GM12878 (cell line): ENCODE data around the gene GRB10. TPM values are rescaled to one million over a fixed set of nuclear protein-coding genes. Genes with fewer than 3 reads are reported as not detected.

ENCODE experiments used
- ATAC-seq: fragments of 200-7000 bp; cut with Tn5 transposase; 3 replicates; pipeline ENCODE4 v1.9.1; 2020; ENCODE audit warnings: mild to moderate bottlenecking, moderate library complexity
- BruUV-seq: library from RNA; stranded (reverse); fragments of 400-500 nt; replicated peaks from 2 replicates; lab custom pipeline; 2021; lab: Mats Ljungman, UMichigan
- CTCF ChIA-PET: fragments of 300-600 bp; sonication (Branson Sonifier 250); formaldehyde crosslinking; extraction: SDS; loops from one replicate; lab custom pipeline; 2021; ENCODE audit warnings: inconsistent platforms; lab: Yijun Ruan, JAX
- POLR2A ChIA-PET: fragments of 350-600 bp; formaldehyde crosslinking; extraction: SDS; loops from one replicate; lab custom pipeline; 2021; ENCODE audit warnings: inconsistent platforms; lab: Charles Lee
- RAD21 ChIA-PET: fragments of 300-600 bp; sonication (Branson Sonifier 250); formaldehyde crosslinking; loops from one replicate; lab custom pipeline; 2023; ENCODE audit warnings: antibody characterized with exemption; ENCODE audit not compliant: unreplicated experiment; lab: Charles Lee
- SMC1A ChIA-PET: fragments of 300-600 bp; sonication (Branson Sonifier 250); formaldehyde crosslinking; loops from one replicate; lab custom pipeline; 2023; ENCODE audit not compliant: unreplicated experiment, uncharacterized antibody; lab: Charles Lee
- DNase-seq: peaks from one replicate; pipeline ENCODE4 v3.0.0-alpha.2; 2011; ENCODE audit warnings: low read depth, low spot score
- FAIRE-seq: peaks from 3 replicates; lab custom pipeline; 2011; peaks lifted over from hg19 to GRCh38; lab: Jason Lieb, UNC
- H2AFZ ChIP-seq: 2 replicates; pipeline ENCODE4 v1.6.0; 2011; ENCODE audit warnings: low read depth, low read length, control low read depth; ENCODE audit not compliant: control insufficient read depth
- H3K27ac ChIP-seq: 2 replicates; pipeline ENCODE4 v1.5.1; 2011; ENCODE audit warnings: control low read depth; ENCODE audit not compliant: control insufficient read depth, insufficient read depth
- H3K27me3 ChIP-seq, 2 experiments: replicated peaks in 1 of 2; 2 replicates each; pipeline versions ENCODE4 v1.6.0 to v1.6.1; 2011; ENCODE audit warnings: low read length in 1 of 2; ENCODE audit not compliant: control insufficient read depth in 2 of 2, insufficient read depth in 2 of 2
- H3K36me3 ChIP-seq, 2 experiments: 2 replicates each; pipeline ENCODE4 v1.5.1; 2011; ENCODE audit warnings: low read length in 1 of 2; ENCODE audit not compliant: control insufficient read depth in 2 of 2, insufficient read depth in 2 of 2
- H3K4me1 ChIP-seq: 2 replicates; pipeline ENCODE4 v1.6.1; 2011; ENCODE audit warnings: mild to moderate bottlenecking, low read length, moderate library complexity, mixed read lengths; ENCODE audit not compliant: control insufficient read depth, insufficient read depth
- H3K4me2 ChIP-seq: 2 replicates; pipeline ENCODE4 v1.6.0; 2011; ENCODE audit warnings: control low read depth; ENCODE audit not compliant: control insufficient read depth, insufficient read depth
- H3K4me3 ChIP-seq: fragments of 200-600 bp; sonication (generic); 2 replicates; pipeline ENCODE4 v1.5.1; 2016
- H3K79me2 ChIP-seq: 2 replicates; pipeline ENCODE4 v1.6.0; 2011; ENCODE audit warnings: low read length; ENCODE audit not compliant: control insufficient read depth, insufficient read depth
- H3K9ac ChIP-seq: 2 replicates; pipeline ENCODE4 v1.8.0; 2011; ENCODE audit warnings: low read length, control low read depth, mixed read lengths; ENCODE audit not compliant: control insufficient read depth, insufficient read depth
- H3K9me3 ChIP-seq: replicated peaks from 3 replicates; pipeline ENCODE4 v1.5.1; 2011; ENCODE audit warnings: mild to moderate bottlenecking, low read length; ENCODE audit not compliant: control insufficient read depth, insufficient read depth
- H4K20me1 ChIP-seq: 2 replicates; pipeline ENCODE4 v1.6.0; 2011; ENCODE audit not compliant: control insufficient read depth, insufficient read depth
- CEBPZ ChIP-seq: fragments of 150-350 bp; IDR thresholded peaks from 2 replicates; pipeline ENCODE4 v1.6.1; 2016; ENCODE audit warnings: low read depth, low read length
- CHD1 ChIP-seq: IDR thresholded peaks from 2 replicates; pipeline ENCODE4 v1.6.1; 2012; ENCODE audit warnings: low read depth, low read length, improper control_type of control experiment
- CUX1 ChIP-seq: IDR thresholded peaks from 2 replicates; pipeline ENCODE4 v1.6.1; 2012; ENCODE audit warnings: improper control_type of control experiment, low read depth, low read length; ENCODE audit not compliant: insufficient replicate concordance
- RFX5 ChIP-seq: IDR thresholded peaks from 2 replicates; pipeline ENCODE4 v1.6.1; 2011; ENCODE audit warnings: low read depth, low read length, improper control_type of control experiment
- STAT1 ChIP-seq: fragments of 450-650 bp; conservative IDR thresholded peaks from 2 replicates; pipeline ENCODE4 v1.6.1; 2014; ENCODE audit warnings: antibody characterized with exemption, mild to moderate bottlenecking
- WRNIP1 ChIP-seq: IDR thresholded peaks from 2 replicates; pipeline ENCODE4 v1.6.1; 2011; ENCODE audit warnings: low read depth, low read length, improper control_type of control experiment, borderline replicate concordance
- ZNF622 ChIP-seq: fragments of 450-650 bp; IDR thresholded peaks from 2 replicates; pipeline ENCODE4 v1.6.1; 2017; ENCODE audit warnings: mild to moderate bottlenecking, inconsistent platforms
- WGBS: methylation state at CpG from one replicate; pipeline ENCODE4 v1.1.6; 2016; ENCODE audit warnings: low lambda C conversion rate; ENCODE audit not compliant: insufficient replicate concordance, insufficient coverage; ENCODE audit errors: missing lambda C conversion rate; 5-methylcytosine and 5-hydroxymethylcytosine counted together
- in situ Hi-C: fragments of 300-500 bp; cut with MboI; formaldehyde crosslinking; loops from 9 replicates; pipeline ENCODE4 v1.14.3; 2018; ENCODE audit warnings: mixed read lengths
- intact Hi-C: fragments of 100-400 bp; cut with micrococcal nuclease; formaldehyde crosslinking; loops from one replicate; pipeline ENCODE4 v1.14.2; 2022; ENCODE audit not compliant: unreplicated experiment
- polyA plus RNA-seq, 11 experiments: library from polyadenylated mRNA; depleted of rRNA in 4 of 11; unstranded in 6 of 11; stranded (reverse) in 5 of 11; fragments of >200 nt; fragmentation: Nextera tagmentation in 4 of 11; fragmentation: Illumina TruSeq in 1 of 11; extraction: Ambion mirVana in 4 of 11; extraction: Trizol in 1 of 11; gene quantifications; 1 replicate in 1 of 11; 2 replicates in 10 of 11; pipeline versions ENCODE4 v1.2.1 to v1.2.3, GENCODE V29; 2011 to 2016; ENCODE audit warnings: inconsistent platforms in 2 of 11, missing spikeins in 2 of 11, low read depth in 1 of 11
- total RNA-seq, 4 experiments: library from RNA; depleted of rRNA in 3 of 4; stranded (reverse); fragments of >200 nt in 3 of 4; fragmentation: Illumina TruSeq in 1 of 4; extraction: Trizol in 1 of 4; gene quantifications; 2 replicates each; pipeline versions ENCODE4 v1.2.1 to v1.2.3, GENCODE V29; 2013 to 2021

The GRB10 gene
- total and polyA plus RNA-seq, 10 of the 15 experiments (the other 5 are each of a cell fraction or from before 2014, with no cell fraction given), result 0.04 to 0.33 TPM; not detected in 8

DNA sequence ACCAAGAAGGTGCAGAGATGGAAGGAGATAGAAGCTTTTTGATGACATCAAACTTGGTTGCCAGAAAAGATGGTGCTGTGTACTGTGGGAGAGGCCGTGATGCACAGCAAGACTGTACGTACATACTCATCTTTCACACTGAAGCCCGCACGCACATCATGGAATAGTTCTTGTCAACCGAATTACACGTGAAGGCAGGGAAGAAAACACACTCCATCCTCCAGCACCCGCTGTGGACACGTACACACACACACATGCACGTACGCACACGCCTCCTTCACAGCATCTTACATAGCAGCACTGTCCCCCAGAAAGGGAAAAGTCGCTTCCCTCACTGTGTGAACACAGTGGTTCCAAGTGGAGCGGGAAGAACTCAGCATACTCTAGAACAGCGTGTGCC, 163.0 kb downstream of the GRB10 start:
- intact Hi-C loops (no loop called here), in situ Hi-C loops (no loop called here)

More for the DNA sequence above, 163.0 kb downstream of the GRB10 start:
- peaks cover 0 to 6% of the 10 kb centered on the region in 2 experiments for H3K27me3 ChIP-seq
- H3K9me3 ChIP-seq, result no peaks in the 10 kb centered on the region
- ChIA-PET RAD21 (no interaction called here), CTCF (interaction anchor here (1.7 kb wide), 1 partner anchor 14 kb away, joined by 4 read pairs; no protein-coding TSS in a partner anchor), SMC1A (interaction anchor here (1.1 kb wide), 1 partner anchor 10 kb away, joined by 3 read pairs; no protein-coding TSS in a partner anchor), POLR2A (no interaction called here)
- no peak overlapping the region for H3K4me3 ChIP-seq
- no peak overlapping the region for H3K4me2 ChIP-seq
- no peak overlapping the region for H3K27ac ChIP-seq
- H3K36me3 ChIP-seq, result no peaks in the 10 kb centered on the region
- no peaks in the 10 kb centered on the region for H3K4me1 ChIP-seq
- DNase-seq (no peak), ATAC-seq (no peak), FAIRE-seq (no peak)
- no TSS peak for BruUV-seq
- H3K9ac ChIP-seq, result no peak overlapping the region
- H3K79me2 ChIP-seq, result no peaks in the 10 kb centered on the region
- 41% methylated on average over 12 of the region's 14 CpGs for WGBS
- H4K20me1 ChIP-seq, result no peaks in the 10 kb centered on the region
- TF ChIP-seq CUX1, result no peak
- TF ChIP-seq ZNF622, result no peak
- TF ChIP-seq CHD1, result no peak
- no peak for TF ChIP-seq WRNIP1
- no peak for TF ChIP-seq RFX5
- no peak for TF ChIP-seq CEBPZ
- TF ChIP-seq STAT1, result no peak
- H2AFZ ChIP-seq, result no peak overlapping the region
